ENCODE measurements around the gene PLA2G2F. TPM values are rescaled to one million over a fixed set of nuclear protein-coding genes. Genes with fewer than 3 reads are reported as not detected.

Gene PLA2G2F
- total and polyA plus RNA-seq, 2 of the 13 experiments (the other 11 are each of a cell fraction or from before 2014, with no cell fraction given) = not detected

DNA sequence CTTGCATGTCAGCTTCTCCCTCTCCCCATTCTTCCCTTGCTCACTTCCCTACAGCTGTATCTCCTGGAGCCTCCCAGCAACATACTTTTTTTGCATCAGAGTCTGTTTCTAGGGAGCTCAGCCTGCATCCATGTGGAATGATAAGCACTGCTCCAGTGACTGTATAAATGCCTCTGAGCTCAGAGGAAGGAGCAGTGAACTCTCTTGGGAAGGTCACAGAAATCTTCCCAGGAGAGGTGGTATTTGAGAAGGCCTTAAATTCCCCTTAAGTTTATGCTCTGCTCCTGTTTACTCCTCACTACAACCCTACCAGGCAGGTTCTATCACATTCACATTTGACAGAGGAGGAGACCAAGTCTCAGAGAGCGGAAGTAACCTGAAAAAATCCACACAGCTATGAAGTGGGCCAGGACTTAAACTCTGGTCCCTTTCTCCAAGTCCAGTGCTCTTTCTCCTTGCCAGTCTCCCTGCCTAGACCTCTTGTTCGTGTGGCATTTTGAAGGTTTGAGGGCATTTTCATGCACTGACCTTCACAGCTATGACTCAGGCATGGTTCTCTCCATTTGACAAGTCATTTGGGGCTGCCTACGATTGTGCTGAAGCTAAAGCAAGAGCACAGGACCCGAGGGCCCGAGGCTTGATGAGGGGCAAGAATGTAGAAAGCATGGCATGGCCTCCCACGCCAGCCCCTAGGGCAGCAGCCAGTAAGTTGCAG is 41.2 kb downstream of the PLA2G2F start:
- ATAC-seq = no peak
- no peak overlapping the region for H3K27ac ChIP-seq (ENCODE audit: extremely low read length, insufficient read depth, low read length)

More for the DNA sequence above, 41.2 kb downstream of the PLA2G2F start:
- no peaks in the 10 kb centered on the region for H3K9me3 ChIP-seq (ENCODE audit: low read length)
- no peak for TF ChIP-seq KAT7 (CRISPR knock-in tag; IDR thresholded peaks at IDR 0.05; ENCODE audit: borderline replicate concordance)
- no peak for TF ChIP-seq ZNF230 (CRISPR knock-in tag; IDR thresholded peaks at IDR 0.05)
- TF ChIP-seq, protein P1, sequence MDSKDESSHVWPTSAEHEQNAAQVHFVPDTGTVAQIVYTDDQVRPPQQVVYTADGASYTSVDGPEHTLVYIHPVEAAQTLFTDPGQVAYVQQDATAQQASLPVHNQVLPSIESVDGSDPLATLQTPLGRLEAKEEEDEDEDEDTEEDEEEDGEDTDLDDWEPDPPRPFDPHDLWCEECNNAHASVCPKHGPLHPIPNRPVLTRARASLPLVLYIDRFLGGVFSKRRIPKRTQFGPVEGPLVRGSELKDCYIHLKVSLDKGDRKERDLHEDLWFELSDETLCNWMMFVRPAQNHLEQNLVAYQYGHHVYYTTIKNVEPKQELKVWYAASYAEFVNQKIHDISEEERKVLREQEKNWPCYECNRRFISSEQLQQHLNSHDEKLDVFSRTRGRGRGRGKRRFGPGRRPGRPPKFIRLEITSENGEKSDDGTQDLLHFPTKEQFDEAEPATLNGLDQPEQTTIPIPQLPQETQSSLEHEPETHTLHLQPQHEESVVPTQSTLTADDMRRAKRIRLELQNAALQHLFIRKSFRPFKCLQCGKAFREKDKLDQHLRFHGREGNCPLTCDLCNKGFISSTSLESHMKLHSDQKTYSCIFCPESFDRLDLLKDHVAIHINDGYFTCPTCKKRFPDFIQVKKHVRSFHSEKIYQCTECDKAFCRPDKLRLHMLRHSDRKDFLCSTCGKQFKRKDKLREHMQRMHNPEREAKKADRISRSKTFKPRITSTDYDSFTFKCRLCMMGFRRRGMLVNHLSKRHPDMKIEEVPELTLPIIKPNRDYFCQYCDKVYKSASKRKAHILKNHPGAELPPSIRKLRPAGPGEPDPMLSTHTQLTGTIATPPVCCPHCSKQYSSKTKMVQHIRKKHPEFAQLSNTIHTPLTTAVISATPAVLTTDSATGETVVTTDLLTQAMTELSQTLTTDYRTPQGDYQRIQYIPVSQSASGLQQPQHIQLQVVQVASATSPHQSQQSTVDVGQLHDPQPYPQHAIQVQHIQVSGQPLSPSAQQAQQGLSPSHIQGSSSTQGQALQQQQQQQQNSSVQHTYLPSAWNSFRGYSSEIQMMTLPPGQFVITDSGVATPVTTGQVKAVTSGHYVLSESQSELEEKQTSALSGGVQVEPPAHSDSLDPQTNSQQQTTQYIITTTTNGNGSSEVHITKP (CRISPR knock-in tag; IDR thresholded peaks at IDR 0.05; ENCODE audit: low read depth) = no peak
- no peak for TF ChIP-seq IKZF4 (CRISPR knock-in tag; IDR thresholded peaks at IDR 0.05; ENCODE audit: borderline replicate concordance, low read depth, not compliant biosample characterization)
- no peak for TF ChIP-seq HNRNPH1 (optimal IDR thresholded peaks at IDR 0.05; ENCODE audit: low read depth, low read length)
- TF ChIP-seq SAFB2 (CRISPR knock-in tag; IDR thresholded peaks at IDR 0.05; ENCODE audit: borderline replicate concordance, low read depth) = no peak
- no peak for TF ChIP-seq CCAR2 (optimal IDR thresholded peaks at IDR 0.05; ENCODE audit: low read depth, low read length)
- TF ChIP-seq, protein P2, sequence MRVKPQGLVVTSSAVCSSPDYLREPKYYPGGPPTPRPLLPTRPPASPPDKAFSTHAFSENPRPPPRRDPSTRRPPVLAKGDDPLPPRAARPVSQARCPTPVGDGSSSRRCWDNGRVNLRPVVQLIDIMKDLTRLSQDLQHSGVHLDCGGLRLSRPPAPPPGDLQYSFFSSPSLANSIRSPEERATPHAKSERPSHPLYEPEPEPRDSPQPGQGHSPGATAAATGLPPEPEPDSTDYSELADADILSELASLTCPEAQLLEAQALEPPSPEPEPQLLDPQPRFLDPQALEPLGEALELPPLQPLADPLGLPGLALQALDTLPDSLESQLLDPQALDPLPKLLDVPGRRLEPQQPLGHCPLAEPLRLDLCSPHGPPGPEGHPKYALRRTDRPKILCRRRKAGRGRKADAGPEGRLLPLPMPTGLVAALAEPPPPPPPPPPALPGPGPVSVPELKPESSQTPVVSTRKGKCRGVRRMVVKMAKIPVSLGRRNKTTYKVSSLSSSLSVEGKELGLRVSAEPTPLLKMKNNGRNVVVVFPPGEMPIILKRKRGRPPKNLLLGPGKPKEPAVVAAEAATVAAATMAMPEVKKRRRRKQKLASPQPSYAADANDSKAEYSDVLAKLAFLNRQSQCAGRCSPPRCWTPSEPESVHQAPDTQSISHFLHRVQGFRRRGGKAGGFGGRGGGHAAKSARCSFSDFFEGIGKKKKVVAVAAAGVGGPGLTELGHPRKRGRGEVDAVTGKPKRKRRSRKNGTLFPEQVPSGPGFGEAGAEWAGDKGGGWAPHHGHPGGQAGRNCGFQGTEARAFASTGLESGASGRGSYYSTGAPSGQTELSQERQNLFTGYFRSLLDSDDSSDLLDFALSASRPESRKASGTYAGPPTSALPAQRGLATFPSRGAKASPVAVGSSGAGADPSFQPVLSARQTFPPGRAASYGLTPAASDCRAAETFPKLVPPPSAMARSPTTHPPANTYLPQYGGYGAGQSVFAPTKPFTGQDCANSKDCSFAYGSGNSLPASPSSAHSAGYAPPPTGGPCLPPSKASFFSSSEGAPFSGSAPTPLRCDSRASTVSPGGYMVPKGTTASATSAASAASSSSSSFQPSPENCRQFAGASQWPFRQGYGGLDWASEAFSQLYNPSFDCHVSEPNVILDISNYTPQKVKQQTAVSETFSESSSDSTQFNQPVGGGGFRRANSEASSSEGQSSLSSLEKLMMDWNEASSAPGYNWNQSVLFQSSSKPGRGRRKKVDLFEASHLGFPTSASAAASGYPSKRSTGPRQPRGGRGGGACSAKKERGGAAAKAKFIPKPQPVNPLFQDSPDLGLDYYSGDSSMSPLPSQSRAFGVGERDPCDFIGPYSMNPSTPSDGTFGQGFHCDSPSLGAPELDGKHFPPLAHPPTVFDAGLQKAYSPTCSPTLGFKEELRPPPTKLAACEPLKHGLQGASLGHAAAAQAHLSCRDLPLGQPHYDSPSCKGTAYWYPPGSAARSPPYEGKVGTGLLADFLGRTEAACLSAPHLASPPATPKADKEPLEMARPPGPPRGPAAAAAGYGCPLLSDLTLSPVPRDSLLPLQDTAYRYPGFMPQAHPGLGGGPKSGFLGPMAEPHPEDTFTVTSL (CRISPR knock-in tag; IDR thresholded peaks at IDR 0.05; ENCODE audit: borderline replicate concordance) = no peak
- TF ChIP-seq ZNF720 (CRISPR knock-in tag; IDR thresholded peaks at IDR 0.05) = no peak
- TF ChIP-seq, protein P3, sequence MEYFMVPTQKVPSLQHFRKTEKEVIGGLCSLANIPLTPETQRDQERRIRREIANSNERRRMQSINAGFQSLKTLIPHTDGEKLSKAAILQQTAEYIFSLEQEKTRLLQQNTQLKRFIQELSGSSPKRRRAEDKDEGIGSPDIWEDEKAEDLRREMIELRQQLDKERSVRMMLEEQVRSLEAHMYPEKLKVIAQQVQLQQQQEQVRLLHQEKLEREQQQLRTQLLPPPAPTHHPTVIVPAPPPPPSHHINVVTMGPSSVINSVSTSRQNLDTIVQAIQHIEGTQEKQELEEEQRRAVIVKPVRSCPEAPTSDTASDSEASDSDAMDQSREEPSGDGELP (IDR thresholded peaks at IDR 0.05; ENCODE audit: borderline replicate concordance, low read depth) = no peak
- no peak for TF ChIP-seq GABPB1 (CRISPR knock-in tag; IDR thresholded peaks at IDR 0.05)
- TF ChIP-seq TARDBP (CRISPR knock-in tag; IDR thresholded peaks at IDR 0.05) = no peak
- no peaks in the 10 kb centered on the region for H4K20me1 ChIP-seq (ENCODE audit: insufficient read depth, low read length)
- no peak overlapping the region for H3K4me3 ChIP-seq (replicated peaks in 1 of 3; ENCODE audit: insufficient read depth in 1 of 3, low read depth in 2 of 3, low read length in 3 of 3)
- DNase-seq (ENCODE audit: low spot score) (no peak), FAIRE-seq (no peak)
- peaks cover 21% of the 10 kb centered on the region for H3K4me1 ChIP-seq (ENCODE audit: insufficient read depth, low read length)
- intact Hi-C loops (cut with micrococcal nuclease; ENCODE audit: unreplicated experiment) (no loop called here), in situ Hi-C loops (cut with HindIII; ENCODE audit: extremely low pct_ligation_motif_present, low pct_unique_long_range_greater_than_20kb) (no loop called here)
- BruUV-seq (replicated peaks) = no TSS peak
- CTCF ChIA-PET (ENCODE audit: low intra/inter-chr PET ratio, low total read pairs) = no interaction called here
- H3K79me2 ChIP-seq (ENCODE audit: insufficient read depth, low read length) = no peaks in the 10 kb centered on the region
- peaks cover 0 to 28% of the 10 kb centered on the region in 2 experiments; a peak in 1 of 5 replicates for H3K27me3 ChIP-seq (ENCODE audit: control insufficient read depth in 1 of 2, insufficient read depth in 2 of 2, low read length in 2 of 2)
- no peak overlapping the region for H2AFZ ChIP-seq (ENCODE audit: low read length)
- H3K36me3 ChIP-seq (replicated peaks in 1 of 2; ENCODE audit: control insufficient read depth in 1 of 2, insufficient read depth in 2 of 2, low read length in 2 of 2) = no peaks in the 10 kb centered on the region
- WGBS (ENCODE audit: low lambda C conversion rate) = 31% methylated on average over 2 of the region's 6 CpGs
- H3K9ac ChIP-seq (ENCODE audit: insufficient read depth, low read depth, low read length) = no peak overlapping the region
- POLR2A ChIA-PET = no interaction called here
- H3K4me2 ChIP-seq (ENCODE audit: low read depth, low read length) = no peak overlapping the region
